NCI-H524 (cell line): ENCODE data around the gene RP2.
A peak's percentile ranks its signal among the peaks of the same experiment; 100 is the strongest.

Experiments
- DNase-seq, 2 experiments: peaks; one replicate each; lab custom pipeline; 2025; lab: John Stamatoyannopoulos, UW

RP2 gene

DNA sequence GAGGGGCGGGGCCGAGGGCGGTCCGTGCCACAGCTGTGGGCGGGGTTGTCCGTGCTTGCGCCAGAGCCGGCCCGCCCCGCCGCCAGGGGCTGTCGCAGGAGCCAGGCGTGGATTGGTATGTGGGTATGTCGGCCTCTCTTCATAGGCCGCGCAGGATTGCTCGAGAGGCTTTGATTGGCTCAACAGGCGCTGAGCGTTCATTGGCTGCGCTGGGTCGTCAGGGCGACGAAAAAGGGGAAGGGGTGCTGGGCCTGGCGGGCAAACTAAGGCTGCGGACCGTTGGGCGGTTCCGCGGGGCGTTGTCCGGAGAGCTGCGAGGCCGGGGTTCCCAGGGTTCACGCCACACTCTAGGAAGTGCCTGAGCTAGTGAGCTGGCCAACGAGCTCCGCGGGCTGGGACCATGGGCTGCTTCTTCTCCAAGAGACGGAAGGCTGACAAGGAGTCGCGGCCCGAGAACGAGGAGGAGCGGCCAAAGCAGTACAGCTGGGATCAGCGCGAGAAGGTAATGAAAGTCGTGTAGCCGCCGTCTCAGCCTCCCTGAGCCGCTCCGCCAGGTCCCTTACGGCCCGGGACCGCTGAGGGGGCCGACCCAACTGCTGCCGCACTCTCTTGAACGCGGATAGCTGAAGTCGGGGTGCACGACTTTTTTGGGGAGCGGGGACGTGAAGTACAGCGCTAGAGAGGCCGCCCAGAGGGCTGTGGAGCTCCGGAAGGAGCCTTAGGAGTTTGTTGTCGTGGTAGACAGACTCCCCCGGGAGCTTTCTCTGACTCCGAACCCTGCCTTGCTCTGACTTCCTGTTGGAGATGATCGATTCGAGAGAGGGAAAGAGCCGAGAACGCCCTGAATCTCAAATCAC, at the start of gene RP2:
RP2 (plus strand) TSS at position 343 of the 857 bp plus-strand sequence; CDS start at position 401, 58 bp downstream.
- DNase-seq, result peak; percentile 90 to 96

DNA sequence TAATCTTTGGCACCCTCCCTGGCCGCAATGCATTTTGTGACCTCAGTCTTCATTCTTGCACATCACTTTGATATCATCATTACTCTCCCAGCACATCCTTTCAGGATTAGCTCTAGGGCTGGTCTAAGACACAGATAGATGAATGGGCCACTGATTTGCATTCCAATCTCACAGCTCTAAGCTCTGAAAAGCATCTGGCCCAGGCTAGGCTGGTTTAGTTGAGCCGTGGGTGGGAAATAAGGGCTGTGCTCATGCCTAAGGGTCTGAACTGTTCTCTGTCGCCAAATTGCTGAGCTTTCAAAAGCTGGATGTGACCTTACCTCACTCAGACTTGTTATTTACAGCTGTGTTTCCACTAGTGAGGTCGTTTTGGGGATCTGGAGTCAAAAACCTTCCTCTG, 47.9 kb upstream of the RP2 start:
- DNase-seq, result no peak

DNA sequence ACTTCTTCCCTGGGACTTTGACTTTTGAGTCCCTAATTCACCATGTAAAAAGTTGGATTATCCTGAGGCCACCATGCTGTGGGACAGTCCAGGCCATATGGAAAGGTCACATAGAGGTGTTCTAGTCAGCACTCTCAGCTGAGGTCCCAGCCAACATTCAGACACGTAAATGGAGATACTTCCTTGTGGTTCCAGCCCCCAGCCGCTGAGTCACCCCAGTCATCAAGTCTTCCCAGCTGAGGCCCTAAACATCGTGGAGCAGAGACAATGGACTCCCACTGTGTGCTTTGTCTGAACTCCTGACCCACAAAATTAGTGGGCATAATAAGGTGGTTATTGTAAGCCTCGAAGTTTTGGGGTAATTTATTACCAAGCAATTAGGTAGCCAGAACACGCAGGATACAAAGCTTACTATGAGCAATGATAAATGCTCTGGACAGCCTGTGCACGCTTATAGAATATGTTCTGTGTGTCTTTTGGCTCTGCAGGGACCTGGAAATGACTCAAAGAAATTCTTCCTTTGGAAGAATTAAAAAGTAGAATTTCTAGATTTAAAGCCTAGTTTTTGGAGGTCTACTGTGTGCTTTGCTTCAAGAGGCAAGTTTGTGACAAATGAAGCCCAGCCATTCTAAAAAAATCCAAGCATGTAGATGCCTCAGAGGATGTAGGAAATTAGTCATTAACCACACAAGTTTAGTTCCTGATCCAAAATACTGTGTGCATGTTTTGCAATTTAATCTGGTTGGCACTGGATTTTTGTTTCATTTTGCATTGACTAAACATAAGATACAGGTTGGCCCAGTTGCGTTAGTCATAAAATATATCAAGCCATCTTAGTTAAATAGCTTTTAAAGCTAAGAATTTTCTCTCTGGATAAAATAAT, 44.7 kb upstream of the RP2 start:
- no peak for DNase-seq

DNA sequence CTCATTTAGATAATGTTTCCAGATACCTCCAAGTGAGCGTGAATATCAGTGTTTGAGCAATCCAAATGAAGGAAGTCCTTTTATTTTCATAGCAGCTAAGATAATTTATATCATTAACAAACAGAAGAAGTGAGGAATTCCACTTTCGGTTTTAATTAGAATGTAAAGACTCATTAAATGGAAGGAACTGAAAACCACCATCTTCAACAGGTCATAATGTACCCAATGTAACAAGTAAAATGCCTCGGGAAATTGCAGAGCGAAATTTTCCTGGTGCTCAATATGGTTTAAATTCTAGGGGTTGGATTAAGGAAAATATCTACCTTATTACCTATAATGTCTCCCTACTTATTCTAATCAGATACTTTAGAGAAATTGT, 44.0 kb upstream of the RP2 start:
- DNase-seq, result no peak

DNA sequence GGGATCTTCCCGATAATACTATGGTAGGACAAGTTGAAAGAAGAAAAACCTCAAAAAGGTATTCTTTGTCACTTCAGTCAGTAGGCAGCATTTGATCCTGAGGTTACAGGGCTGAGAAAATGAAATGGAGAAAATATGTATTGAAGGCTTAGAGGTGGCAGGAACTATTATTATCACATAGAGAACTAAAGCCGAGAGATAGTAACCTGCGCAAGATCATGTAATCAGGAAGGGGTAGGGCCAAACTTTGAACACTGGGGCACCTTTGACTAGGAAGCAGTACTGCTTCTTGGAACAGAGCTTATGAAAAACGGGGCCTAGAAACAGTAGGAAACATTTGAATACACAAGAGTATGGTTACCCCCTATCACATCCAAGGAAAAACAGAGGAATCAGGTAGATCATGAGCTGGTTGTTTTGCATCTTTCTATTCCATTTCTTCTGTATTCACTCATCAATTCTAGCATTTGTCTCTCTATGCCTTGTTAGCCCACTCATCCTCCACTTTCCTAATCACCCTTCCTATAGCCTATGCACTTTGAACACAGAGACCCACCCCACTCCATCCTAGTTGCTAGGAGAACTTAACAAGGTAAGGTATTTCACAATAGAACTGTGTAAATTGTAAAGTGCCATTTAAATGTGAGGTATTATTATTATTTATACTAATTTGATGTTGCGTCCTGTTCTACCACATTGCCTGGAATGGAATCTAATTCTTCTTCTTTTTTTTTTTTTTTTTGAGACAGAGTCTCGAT, 43.3 kb upstream of the RP2 start:
- DNase-seq, result no peak

DNA sequence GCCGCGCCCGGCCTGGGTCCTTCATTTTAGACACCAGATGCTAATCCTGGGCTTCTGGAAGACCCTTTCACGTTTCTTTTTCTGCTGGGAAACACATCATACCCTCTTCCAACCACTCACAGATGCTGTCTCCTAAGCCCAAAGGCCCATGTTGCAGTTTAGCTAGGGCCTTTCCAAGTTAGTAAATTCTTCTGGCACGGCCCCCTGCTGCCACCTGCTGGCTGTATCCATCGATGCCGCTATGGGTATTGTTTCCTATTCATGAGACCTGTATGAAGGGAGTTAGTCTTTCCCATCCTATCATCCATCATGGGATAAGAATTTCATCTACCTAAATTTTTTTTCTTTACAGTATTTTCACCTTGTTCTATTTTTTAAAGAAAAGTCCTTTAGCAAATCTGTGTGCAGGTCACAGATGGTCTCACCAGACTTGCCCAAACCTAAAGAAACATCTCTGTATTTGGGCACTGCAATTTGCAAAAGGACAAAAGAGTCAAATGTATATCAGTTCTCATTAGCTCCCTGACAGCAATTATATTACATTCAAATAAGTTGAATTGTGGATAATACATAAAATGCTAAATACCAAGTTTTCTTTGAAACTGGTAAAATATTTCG, 40.2 kb upstream of the RP2 start:
- peak; percentile 43 to 70 for DNase-seq

GRCh38 chrX:46803140-46803539, 33.7 kb upstream of the RP2 start:
- DNase-seq, result no peak

DNA sequence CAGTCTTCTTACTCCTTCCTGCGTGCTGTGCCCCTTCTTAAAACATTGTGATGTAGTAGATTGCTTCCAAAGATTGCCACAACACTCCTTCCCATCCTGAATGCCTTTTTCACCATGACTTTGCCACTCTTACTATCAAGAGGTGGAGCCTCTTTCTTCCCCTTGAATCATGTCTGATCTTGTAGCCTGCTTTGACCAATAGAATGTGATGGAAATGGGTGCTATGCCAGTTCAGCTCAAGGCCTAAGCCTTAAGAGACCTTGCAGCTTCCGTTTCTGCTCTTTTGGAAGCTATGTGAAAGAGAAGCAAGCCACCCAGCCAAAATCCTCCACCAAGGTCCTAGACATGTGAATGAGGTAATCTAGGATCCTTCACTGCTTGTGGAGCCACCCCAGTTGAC, 31.6 kb upstream of the RP2 start:
- no peak for DNase-seq

- no peak for DNase-seq
These were observed 25.7 kb upstream of the RP2 start for GRCh38 chrX:46811121-46811520.

GRCh38 chrX:46812445-46812844, 24.4 kb upstream of the RP2 start:
- DNase-seq, result no peak

GRCh38 chrX:46814966-46815365, 21.9 kb upstream of the RP2 start:
- DNase-seq, result no peak

GRCh38 chrX:46819136-46819535, 17.7 kb upstream of the RP2 start:
- no peak for DNase-seq

- DNase-seq, result no peak
These were observed 16.3 kb upstream of the RP2 start for GRCh38 chrX:46820391-46821100.

- peak in 1 of 2 experiments; percentile 3 for DNase-seq
These were observed 13.4 kb upstream of the RP2 start for GRCh38 chrX:46823481-46823880.

DNA sequence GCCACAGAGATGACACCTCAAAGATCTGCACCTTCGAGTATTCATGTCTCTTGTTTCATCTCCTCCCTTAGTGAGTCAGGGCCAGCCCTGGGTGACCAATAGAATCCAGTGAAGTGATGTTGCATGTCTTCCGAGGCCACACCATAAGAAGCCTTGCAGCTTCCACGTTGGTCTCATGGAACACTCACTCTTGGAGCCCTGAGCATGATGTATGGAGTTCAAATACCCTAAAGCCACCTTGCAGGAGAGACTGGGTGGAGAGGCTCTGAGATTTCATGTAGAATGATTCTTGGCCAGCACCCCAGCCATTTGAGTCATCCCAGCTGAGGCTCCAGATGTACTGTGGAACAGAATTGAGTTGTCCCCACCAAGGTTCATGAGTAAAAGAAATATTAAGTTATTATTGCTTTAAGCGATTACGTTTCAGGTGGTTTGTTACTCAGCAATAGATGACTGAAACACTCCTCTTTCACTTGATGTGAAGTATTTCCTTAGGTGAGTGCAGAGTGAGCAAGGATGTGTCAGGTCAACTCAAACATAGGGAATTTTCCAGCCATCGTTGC, 5.0 kb upstream of the RP2 start:
- DNase-seq, result no peak

GRCh38 chrX:46837558-46838485, 979 bp downstream of the RP2 start:
- peak in 1 of 2 experiments; percentile 3 for DNase-seq

DNA sequence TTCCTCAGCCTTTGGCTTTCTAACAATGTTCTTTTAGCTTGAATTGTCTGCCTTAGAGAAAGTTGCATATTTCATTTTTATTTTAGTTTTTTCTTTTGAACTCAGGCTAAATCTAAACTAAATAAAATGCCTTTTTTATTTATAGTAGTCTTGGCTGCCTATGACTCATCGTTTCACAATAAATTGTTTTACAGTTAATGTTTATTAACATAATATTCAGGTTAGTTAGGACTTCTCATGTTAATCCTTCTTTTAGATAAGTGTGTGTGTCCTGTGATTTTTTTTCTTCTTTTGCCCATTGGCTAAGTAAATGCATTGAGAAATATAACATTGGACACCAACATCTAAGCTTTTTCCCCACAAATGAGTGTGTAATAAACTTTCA, 1.6 kb downstream of the RP2 start:
- no peak for DNase-seq

GRCh38 chrX:46838974-46839480, 2.2 kb downstream of the RP2 start:
- DNase-seq, result no peak

DNA sequence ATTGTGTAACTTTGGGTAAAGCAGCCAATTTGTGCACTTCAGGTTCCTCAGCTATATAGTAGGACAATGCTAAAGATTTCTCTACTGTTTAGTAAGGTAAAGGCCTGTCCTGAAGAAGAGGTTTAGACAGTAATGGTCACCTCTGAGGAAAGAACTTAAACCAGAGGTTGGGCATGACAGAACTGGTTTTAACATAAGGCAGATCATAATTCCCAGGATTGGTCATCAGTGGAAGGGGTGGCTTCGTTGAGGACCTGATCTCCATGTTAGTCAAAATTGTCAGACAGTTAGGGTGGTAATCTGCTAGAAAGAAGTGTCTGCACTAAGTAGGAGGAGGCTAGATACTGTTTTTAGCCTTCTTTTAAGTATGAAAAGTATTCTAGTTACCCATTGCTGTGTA, 4.1 kb downstream of the RP2 start:
- no peak for DNase-seq

DNA sequence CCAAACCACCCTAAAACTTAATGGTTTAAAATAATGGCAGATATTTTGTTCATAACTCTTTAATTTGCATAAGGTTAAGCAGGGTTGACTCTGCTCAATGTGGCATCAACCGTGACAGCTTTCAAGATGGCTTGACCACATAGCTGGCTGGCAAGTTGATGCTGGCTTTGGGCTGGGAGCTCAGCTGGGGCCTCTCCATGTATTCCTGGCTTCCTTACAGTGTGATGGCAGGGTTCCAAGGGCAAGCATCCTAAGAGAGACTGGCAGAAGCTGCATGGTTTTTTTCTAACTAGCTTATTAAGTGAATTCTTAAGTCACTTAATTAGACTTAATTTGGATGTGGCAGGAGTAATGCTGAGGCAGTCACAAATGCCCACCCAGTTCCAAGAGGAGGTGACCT, 4.5 kb downstream of the RP2 start:
- peak; percentile 4 to 10 for DNase-seq
